ENCODE data around the gene USH1C.
A peak's percentile ranks its signal among the peaks of the same experiment; 100 is the strongest.

USH1C gene

GRCh38 chr11:17544181-17544622, at the start of gene USH1C:
Gene USH1C, minus strand, starts transcription at chr11:17544416. Its CDS starts 109 bp downstream, at chr11:17544307.
- peak; percentile 1 for DNase-seq

GRCh38 chr11:17593466-17594245, 49.4 kb upstream of the USH1C start:
- DNase-seq = no peak

- no peak for DNase-seq
Observed at GRCh38 chr11:17591293-17591692, 47.1 kb upstream of the USH1C start.

- DNase-seq = no peak
Observed at GRCh38 chr11:17590463-17590862, 46.2 kb upstream of the USH1C start.

GRCh38 chr11:17588721-17589120, 44.5 kb upstream of the USH1C start:
- no peak for DNase-seq

- DNase-seq = no peak
Observed at GRCh38 chr11:17588166-17588565, 44.0 kb upstream of the USH1C start.

- DNase-seq = no peak
Observed at GRCh38 chr11:17585911-17586695, 41.9 kb upstream of the USH1C start.

GRCh38 chr11:17581732-17582053, 37.5 kb upstream of the USH1C start:
- no peak for DNase-seq

GRCh38 chr11:17581036-17581731, 37.0 kb upstream of the USH1C start:
- no peak for DNase-seq

GRCh38 chr11:17580271-17580670, 36.1 kb upstream of the USH1C start:
- no peak for DNase-seq

GRCh38 chr11:17579451-17579850, 35.2 kb upstream of the USH1C start:
- no peak for DNase-seq

- no peak for DNase-seq
Observed at GRCh38 chr11:17578958-17579357, 34.7 kb upstream of the USH1C start.

GRCh38 chr11:17578296-17578695, 34.1 kb upstream of the USH1C start:
- no peak for DNase-seq

- no peak for DNase-seq
Observed at GRCh38 chr11:17575431-17576425, 31.5 kb upstream of the USH1C start.

- no peak for DNase-seq
Observed at GRCh38 chr11:17574141-17575091, 30.2 kb upstream of the USH1C start.

GRCh38 chr11:17573526-17573925, 29.3 kb upstream of the USH1C start:
- DNase-seq = no peak

- no peak for DNase-seq
Observed at GRCh38 chr11:17572791-17573460, 28.7 kb upstream of the USH1C start.

GRCh38 chr11:17572359-17572690, 28.1 kb upstream of the USH1C start:
- DNase-seq = no peak

GRCh38 chr11:17571431-17572358, 27.5 kb upstream of the USH1C start:
- DNase-seq = no peak

- DNase-seq = no peak
Observed at GRCh38 chr11:17570034-17570433, 25.8 kb upstream of the USH1C start.

All from CD4-positive, alpha-beta T cell treated with Interleukin-21 for 1 hour (primary cell).